Kidney (tissue), 14 donors: ENCODE data around the gene TSHZ2. TPM values are rescaled to one million over a fixed set of nuclear protein-coding genes. Genes with fewer than 3 reads are reported as not detected.

Experiments
- DNase-seq, 5 donors: peaks; one replicate each; pipeline ENCODE4 v3.0.0-alpha.2; 2013 to 2020
- FAIRE-seq: peaks from 2 replicates; lab custom pipeline; 2012; peaks lifted over from hg19 to GRCh38; lab: Jason Lieb, UNC
- H3K27ac ChIP-seq, 2 donors: one replicate each; pipeline ENCODE4 v1.7.0; 2013; ENCODE audit warnings: low read depth in 2 of 2, low read length in 2 of 2, inconsistent platforms in 1 of 2
- H3K27me3 ChIP-seq: one replicate; pipeline ENCODE4 v1.7.1; 2013; ENCODE audit warnings: low read length, inconsistent platforms; ENCODE audit not compliant: control insufficient read depth, insufficient read depth
- H3K36me3 ChIP-seq, 3 donors: one replicate each; pipeline versions ENCODE4 v1.7.0 to v1.7.1; 2013; ENCODE audit warnings: low read length in 3 of 3, control low read depth in 1 of 3, inconsistent platforms in 1 of 3; ENCODE audit not compliant: insufficient read depth in 3 of 3, control insufficient read depth in 2 of 3
- H3K4me1 ChIP-seq, 3 donors: one replicate each; pipeline versions ENCODE4 v1.7.0 to v1.7.1; 2013; ENCODE audit warnings: low read length in 3 of 3, inconsistent platforms in 1 of 3, low read depth in 1 of 3; ENCODE audit not compliant: control insufficient read depth in 2 of 3, insufficient read depth in 2 of 3
- H3K4me3 ChIP-seq, 3 donors: one replicate each; pipeline versions ENCODE4 v1.7.0 to v1.8.1; 2013; ENCODE audit warnings: low read length in 3 of 3, control low read depth in 1 of 3, inconsistent platforms in 1 of 3
- H3K9ac ChIP-seq, 3 donors: one replicate each; pipeline versions ENCODE4 v1.7.0 to v1.7.1; 2013; ENCODE audit warnings: low read length in 3 of 3, control low read depth in 1 of 3, inconsistent platforms in 1 of 3
- H3K9me3 ChIP-seq, 3 donors: one replicate each; pipeline versions ENCODE4 v1.7.0 to v1.7.1; 2013; ENCODE audit warnings: low read length in 3 of 3, control low read depth in 1 of 3, inconsistent platforms in 1 of 3; ENCODE audit not compliant: control insufficient read depth in 2 of 3, insufficient read depth in 1 of 3
- CTCF ChIP-seq: IDR thresholded peaks from 3 replicates; pipeline ENCODE4 v1.5.1; 2012; ENCODE audit warnings: mild to moderate bottlenecking, moderate library complexity, borderline replicate concordance; ENCODE audit not compliant: insufficient read depth; ENCODE audit errors: extremely low read depth
- intact Hi-C: fragments of 100-400 bp; cut with DNase I; formaldehyde crosslinking; loops from one replicate; pipeline ENCODE4 v1.11.1; 2022
- polyA plus RNA-seq: library from polyadenylated mRNA; stranded (reverse); fragments of 350-450 nt; fragmentation: Illumina TruSeq; extraction: RNeasy Lipid Tissue Mini Kit (QIAGEN cat#74804); gene quantifications from one replicate; pipeline ENCODE4 v1.2.3, GENCODE V29; 2014; ENCODE audit warnings: low read depth, low replicate concordance; ENCODE audit not compliant: insufficient read depth
- total RNA-seq: library from RNA; stranded (reverse); fragmentation: NEBNext Ultra II Directional; extraction: Animal tissue kit (Norgen Biotek cat#: 25700); gene quantifications from one replicate; pipeline ENCODE4 v1.2.1, GENCODE V29; 2021
- donor health status: control.
- donor health status: control.
- donor health status: control.
- donor health status: control.
- donor health status: control.
- donor health status: DM: yes; HTN: yes; CAD: no.
- donor health status: Normal renal cell carcinoma (clear cell type).

Gene TSHZ2
- total and polyA plus RNA-seq, 2 donors from 2014 or later: 0.86 to 15.5 TPM

DNA sequence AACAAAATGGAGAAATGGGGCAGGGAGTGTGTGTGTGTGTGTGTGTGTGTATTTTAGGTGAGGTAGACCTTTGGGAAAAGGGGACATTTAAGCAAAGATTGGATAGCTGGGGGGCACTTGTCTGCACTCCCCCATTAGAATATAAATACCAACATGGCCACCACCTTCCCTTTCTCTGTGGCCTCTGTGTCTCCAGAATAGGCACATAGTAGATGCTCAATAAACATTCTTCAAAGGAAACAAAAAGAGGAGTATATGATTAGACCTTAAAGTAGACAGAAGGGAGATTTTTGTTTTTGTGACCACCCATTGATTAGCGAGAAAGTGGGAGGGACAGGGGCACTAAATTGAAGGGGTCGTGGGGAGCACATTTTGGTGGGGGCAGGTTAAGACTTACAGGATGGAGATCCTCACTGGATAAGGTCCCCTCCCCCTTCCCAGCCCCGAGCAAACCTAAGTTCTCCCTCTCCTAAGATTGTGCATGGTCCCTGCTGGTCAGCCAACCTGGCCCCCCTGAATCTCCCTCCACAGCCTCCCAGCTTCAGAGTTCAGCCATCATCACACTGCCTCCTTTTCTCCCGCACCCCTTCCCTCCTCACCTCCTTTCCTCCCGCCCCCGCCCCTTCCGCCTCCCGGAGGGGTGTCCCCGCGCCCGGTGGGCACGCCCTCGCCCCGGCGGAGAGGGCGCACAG, 514 bp upstream of the TSHZ2 start:
- intact Hi-C loops: no loop called here
- no peaks in the 10 kb centered on the region for H3K36me3 ChIP-seq
- no peaks in the 10 kb centered on the region for H3K9me3 ChIP-seq
- no peak for TF ChIP-seq CTCF
- H3K4me3 ChIP-seq: peak overlapping the region in 2 of 3 donors; percentile 5 to 66
- no peak overlapping the region for H3K27ac ChIP-seq
- H3K4me1 ChIP-seq: peaks cover 0 to 2% (median 0%) of the 10 kb centered on the region in 3 donors
- DNase-seq (no peak), FAIRE-seq (no peak)
- no peak overlapping the region for H3K9ac ChIP-seq
- no peaks in the 10 kb centered on the region for H3K27me3 ChIP-seq

DNA sequence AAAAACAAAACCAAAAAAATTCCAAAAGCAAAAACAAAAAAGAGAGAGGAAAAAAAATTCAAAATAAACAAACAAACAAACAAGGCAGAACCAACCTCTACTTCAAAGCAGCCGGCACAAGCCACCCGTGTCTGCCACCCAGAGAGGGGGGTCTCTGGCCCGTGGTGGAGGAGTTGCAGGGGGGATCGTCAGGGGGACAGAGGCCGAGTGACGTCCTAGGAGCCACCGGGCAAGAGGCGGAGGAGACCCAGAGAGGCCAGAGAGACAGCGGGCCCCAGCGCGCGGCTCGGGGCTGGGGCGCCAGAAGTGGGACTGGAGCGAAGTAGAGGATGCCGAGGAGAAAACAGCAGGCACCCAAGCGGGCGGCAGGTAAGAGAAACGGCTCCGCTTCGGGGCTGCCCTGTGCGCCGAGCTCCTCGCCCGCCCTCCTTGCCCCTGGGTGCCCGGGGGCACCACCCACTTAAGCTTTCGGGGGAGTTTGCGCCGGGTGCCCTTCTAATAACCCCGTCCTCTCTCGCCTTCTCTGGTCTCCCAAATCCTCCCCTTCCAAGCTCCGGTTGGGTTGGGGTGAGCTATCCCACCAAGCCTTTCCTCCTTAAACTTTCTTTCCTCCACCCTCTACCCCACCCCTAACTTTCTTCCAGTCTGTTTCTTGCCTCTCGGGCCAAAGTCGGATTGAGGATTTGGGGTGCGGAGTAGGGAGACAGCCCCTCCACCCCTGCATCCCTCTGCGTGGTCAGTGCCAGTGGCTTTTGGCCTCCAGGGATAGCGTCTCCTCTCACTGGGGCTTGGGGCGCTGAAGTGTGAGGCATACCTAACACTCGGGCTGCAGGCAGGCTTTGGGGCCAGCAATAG, 1.0 kb downstream of the TSHZ2 start:
- H3K9me3 ChIP-seq: no peaks in the 10 kb centered on the region
- peak overlapping the region; percentile 6 to 94 (median 29) for H3K9ac ChIP-seq
- H3K4me1 ChIP-seq: peaks cover 0 to 2% (median 0%) of the 10 kb centered on the region in 3 donors
- FAIRE-seq: no peak
- intact Hi-C loops: no loop called here
- DNase-seq: peak; percentile 65 to 80 (median 71)
- H3K36me3 ChIP-seq: no peaks in the 10 kb centered on the region
- peak overlapping the region; percentile 66 to 94 (median 79) for H3K4me3 ChIP-seq
- no peaks in the 10 kb centered on the region for H3K27me3 ChIP-seq
- H3K27ac ChIP-seq: peak overlapping the region in 1 of 2 donors; percentile 23
- TF ChIP-seq CTCF: no peak

DNA sequence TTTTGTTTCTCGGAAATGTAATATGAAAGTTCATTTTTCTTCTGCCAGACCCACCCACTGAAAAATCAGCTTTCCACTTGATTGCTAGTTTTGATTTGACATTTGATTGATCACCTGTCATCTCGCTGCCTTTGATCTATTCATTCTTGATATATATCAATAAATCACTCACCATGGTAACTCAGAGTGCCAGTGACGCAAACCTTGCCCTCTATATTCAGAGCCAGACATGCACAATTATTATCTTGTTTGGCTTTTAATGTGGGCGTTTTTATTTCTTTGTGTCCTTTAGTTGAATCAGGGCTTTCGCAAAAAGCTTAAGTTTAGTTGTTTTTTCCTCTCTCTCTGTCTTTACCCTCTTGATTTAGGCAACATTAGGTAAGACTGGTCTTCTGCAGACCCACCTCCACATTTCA, 2.0 kb downstream of the TSHZ2 start:
- H3K9ac ChIP-seq: peak overlapping the region in 1 of 3 donors; percentile 28
- TF ChIP-seq CTCF: no peak
- no peak overlapping the region for H3K27ac ChIP-seq
- intact Hi-C loops: no loop called here
- no peaks in the 10 kb centered on the region for H3K36me3 ChIP-seq
- peaks cover 0 to 2% (median 0%) of the 10 kb centered on the region in 3 donors for H3K4me1 ChIP-seq
- peak overlapping the region; percentile 7 to 94 (median 66) for H3K4me3 ChIP-seq
- H3K9me3 ChIP-seq: no peaks in the 10 kb centered on the region
- no peaks in the 10 kb centered on the region for H3K27me3 ChIP-seq
- peak in 2 of 5 donors; percentile 16 to 28 for DNase-seq
- FAIRE-seq: no peak
